H7 (cell line): ENCODE measurements around the gene NF2. TPM values are rescaled to one million over a fixed set of nuclear protein-coding genes. Genes with fewer than 3 reads are reported as not detected.

Experiments
- DNase-seq: peaks from one replicate; pipeline ENCODE4 v3.0.0; 2012
- H3K27me3 ChIP-seq: 2 replicates; pipeline ENCODE4 v1.6.0; 2011; ENCODE audit warnings: mild to moderate bottlenecking, low read length; ENCODE audit not compliant: control insufficient read depth, insufficient read depth
- H3K36me3 ChIP-seq: replicated peaks from 2 replicates; pipeline ENCODE4 v1.5.1; 2011; ENCODE audit warnings: low read length; ENCODE audit not compliant: control insufficient read depth, insufficient read depth
- H3K4me3 ChIP-seq: 2 replicates; pipeline ENCODE4 v1.5.1; 2011; ENCODE audit warnings: low read depth, mild to moderate bottlenecking, control low read depth, low read length, moderate library complexity; ENCODE audit not compliant: insufficient read depth
- total RNA-seq: library from RNA; depleted of rRNA; stranded (reverse); fragments of >200 nt; shearing (Covaris generic); gene quantifications from 2 replicates; pipeline ENCODE4 v1.2.3, GENCODE V29; 2014

NF2 gene
- total RNA-seq, 1 experiment from 2014 or later = 52.0 TPM

GRCh38 chr22:29733362-29734201 is 130.1 kb downstream of the NF2 start:
- Histone ChIP-seq H3K27me3 (no peaks in the 10 kb centered on the region), H3K4me3 (no peak overlapping the region), H3K36me3 (no peaks in the 10 kb centered on the region)
- peak; percentile 61 for DNase-seq

- Histone ChIP-seq H3K4me3 (no peak overlapping the region), H3K36me3 (no peaks in the 10 kb centered on the region), H3K27me3 (no peaks in the 10 kb centered on the region)
- DNase-seq = no peak
These were observed 131.0 kb downstream of the NF2 start for GRCh38 chr22:29734406-29734805.

GRCh38 chr22:29734838-29735237 is 131.4 kb downstream of the NF2 start:
- Histone ChIP-seq H3K36me3 (no peaks in the 10 kb centered on the region; the same call in 1 of the 2 replicates), H3K27me3 (no peaks in the 10 kb centered on the region), H3K4me3 (no peak overlapping the region)
- peak; percentile 95 for DNase-seq

- no peaks in the 10 kb centered on the region; the same call in 1 of the 2 replicates for H3K36me3 ChIP-seq
- no peak for DNase-seq
- no peak overlapping the region for H3K4me3 ChIP-seq
- no peaks in the 10 kb centered on the region for H3K27me3 ChIP-seq
These were observed 132.0 kb downstream of the NF2 start for GRCh38 chr22:29735416-29735815.

DNA sequence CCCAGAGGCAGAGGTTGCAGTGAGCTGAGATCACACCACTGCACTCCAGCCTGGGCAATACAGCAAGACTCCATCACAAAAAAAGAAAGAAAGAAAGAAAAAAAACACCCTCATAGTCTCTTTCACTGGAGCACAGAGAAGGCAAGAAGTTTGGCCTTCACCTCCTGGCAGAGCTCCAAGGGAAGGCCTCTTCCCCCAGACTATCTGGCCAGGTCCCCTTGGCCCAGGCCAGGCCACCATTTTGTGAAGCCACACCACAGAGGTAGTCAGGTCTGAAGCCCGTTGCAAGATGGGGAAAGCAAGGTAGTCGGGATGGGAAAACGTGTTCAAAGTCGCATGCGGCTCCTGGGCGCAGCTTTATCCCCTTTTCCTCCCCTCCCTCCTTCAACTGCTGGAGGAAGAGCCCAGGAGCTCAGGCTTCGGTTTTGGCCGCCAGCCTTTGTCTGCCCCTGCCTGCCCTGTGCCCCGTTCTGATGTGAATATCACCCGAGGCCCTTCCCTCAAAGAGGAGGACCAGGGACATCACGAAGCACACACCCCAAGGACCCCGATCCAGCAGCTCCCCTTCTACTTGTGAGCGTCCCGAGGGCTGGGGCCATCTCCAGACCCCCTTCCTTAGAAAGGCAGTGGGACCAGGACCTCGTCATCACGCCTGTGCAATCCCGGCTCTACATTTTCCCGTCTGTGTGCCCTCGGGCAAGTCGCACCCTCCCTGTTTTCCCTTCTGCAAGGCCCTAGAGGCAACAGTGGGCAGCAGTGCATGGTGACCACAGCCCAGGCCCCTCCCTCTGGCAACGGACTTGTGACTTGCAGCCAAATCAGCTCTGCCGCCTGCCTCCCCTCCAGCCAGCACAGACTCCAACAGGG is 134.1 kb downstream of the NF2 start:
- peak; percentile 51 for DNase-seq
- no peak overlapping the region for H3K4me3 ChIP-seq
- H3K27me3 ChIP-seq = no peaks in the 10 kb centered on the region
- H3K36me3 ChIP-seq = no peaks in the 10 kb centered on the region; the same call in 1 of the 2 replicates

DNA sequence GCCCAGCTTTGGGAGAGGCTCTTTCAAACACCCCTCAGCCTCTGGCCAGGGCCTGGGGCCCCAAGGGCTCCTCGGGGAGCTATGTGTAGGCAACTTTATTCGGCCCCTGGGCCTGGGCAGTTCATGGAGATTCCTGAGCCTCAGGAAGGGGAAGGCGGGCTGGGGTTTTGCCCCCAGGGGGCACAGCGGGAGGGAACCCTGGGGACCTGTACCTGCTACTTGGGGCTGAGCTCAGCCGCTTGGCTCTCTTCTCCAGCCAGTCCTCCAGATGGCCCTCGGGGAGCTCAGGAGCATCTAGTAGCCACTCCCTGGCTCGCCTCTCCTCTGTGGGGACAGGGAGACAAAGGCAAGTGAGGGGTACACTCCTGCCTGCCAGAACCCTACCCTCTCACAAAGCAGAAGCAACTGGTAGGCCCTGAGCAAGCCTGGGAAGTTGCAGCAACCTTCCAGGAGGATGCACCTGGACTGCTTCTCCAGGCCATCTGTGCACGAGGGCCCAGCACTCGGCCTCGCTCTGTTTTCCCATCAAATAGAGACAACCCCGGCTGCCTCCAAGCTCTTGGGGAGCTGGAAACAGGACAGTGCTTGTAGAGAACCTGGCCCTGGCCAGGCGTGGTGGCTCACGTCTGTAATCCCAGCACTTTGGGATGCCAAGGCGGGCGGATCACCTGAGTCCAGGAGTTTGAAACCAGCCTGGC is 134.8 kb downstream of the NF2 start:
- Histone ChIP-seq H3K36me3 (no peaks in the 10 kb centered on the region; the same call in 1 of the 2 replicates), H3K27me3 (no peaks in the 10 kb centered on the region), H3K4me3 (no peak overlapping the region)
- DNase-seq = peak; percentile 73

DNA sequence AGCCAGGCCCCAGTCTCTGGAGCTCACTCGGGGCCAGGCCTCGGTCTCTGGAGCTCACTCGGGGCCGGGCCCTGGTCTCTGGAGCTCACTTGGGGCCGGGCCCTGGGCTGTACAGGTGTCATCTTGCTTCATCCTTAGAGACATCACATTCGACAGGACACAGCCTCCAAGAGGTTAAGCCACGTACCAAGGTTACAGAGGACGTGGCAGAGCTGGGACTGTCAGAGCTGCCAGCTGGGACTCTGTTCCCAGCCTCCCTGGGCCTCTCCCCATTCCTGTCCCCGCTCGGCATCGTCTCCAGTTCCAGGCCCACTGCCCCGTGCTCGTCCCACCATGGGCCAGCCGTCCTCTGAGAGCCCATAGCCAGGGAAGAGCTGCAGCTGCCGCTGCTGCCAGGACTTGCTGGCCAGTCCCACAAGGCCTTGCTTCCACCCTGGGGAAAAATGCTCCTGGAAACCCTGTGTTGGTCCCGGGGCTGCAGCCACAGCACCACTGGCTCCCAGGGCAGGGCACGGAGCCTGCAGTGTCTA is 136.0 kb downstream of the NF2 start:
- Histone ChIP-seq H3K4me3 (no peak overlapping the region), H3K27me3 (no peaks in the 10 kb centered on the region), H3K36me3 (no peaks in the 10 kb centered on the region; the same call in 1 of the 2 replicates)
- peak; percentile 44 for DNase-seq

DNA sequence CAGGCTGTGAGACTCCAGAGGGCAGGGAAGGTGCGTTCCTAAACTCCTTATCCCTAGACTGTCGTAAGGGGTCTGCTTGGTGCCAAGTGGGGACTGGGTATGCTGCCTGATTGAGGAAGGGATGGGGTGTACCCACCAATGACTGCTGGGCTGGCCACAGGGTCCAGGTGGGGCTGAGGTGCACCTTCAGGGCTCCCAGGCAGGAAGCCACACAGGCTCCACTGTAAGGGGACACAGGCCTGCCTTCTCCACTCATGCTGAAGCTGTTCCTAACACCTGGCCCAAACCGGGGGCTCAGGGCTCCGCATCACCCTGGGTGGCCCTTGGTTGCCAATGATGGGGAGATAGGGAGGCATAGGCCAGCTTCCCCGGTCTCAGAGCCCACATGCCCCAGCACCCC is 136.8 kb downstream of the NF2 start:
- peak; percentile 35 for DNase-seq
- Histone ChIP-seq H3K27me3 (no peaks in the 10 kb centered on the region), H3K4me3 (no peak overlapping the region), H3K36me3 (no peaks in the 10 kb centered on the region; the same call in 1 of the 2 replicates)

DNA sequence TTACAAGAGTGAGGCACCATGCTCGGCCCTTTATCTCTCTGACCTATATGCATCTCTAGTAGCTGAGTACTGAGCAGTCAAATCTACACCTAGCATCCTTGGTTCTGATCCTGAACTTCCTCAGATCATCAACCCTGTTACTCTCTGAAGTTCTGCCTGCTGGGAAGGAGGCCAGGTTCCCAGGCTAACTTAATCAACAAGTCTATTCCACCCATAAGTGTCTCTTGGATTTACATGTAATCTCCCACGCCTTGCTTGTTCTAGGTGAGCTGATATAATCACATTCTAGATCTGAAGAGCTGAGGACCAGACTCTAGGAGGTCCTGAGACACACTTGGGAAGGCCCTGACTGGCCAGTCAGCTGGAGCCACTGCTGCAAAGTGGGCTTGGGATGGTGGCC is 138.5 kb downstream of the NF2 start:
- DNase-seq = no peak
- no peaks in the 10 kb centered on the region; the same call in 1 of the 2 replicates for H3K36me3 ChIP-seq
- H3K4me3 ChIP-seq = no peak overlapping the region
- no peaks in the 10 kb centered on the region for H3K27me3 ChIP-seq

- Histone ChIP-seq H3K27me3 (no peaks in the 10 kb centered on the region), H3K4me3 (no peak overlapping the region), H3K36me3 (no peaks in the 10 kb centered on the region; the same call in 1 of the 2 replicates)
- peak; percentile 42 for DNase-seq
These were observed 138.9 kb downstream of the NF2 start for GRCh38 chr22:29742326-29742725.

GRCh38 chr22:29744902-29745301 is 141.5 kb downstream of the NF2 start:
- Histone ChIP-seq H3K27me3 (no peaks in the 10 kb centered on the region), H3K4me3 (no peak overlapping the region), H3K36me3 (no peaks in the 10 kb centered on the region)
- no peak for DNase-seq

DNA sequence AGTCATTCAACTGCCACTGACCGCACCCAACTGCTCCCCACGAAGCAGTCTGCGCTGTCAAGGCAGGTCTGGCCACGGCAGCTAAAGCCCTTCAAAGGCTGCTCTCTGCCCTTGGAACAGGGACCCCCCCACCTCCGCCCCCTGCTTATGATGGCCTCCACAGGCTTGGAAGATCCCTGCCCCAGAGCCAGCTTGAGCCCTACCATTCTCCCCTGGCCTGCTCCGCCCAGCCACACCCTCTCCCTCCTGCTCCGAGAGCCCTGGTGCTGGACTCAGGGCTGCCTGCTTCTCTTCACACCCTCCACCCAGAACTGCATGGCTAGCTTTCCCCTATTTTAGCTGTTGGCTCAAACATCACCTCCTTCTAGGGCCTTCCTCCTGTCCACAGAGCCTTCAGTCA is 144.4 kb downstream of the NF2 start:
- DNase-seq = peak; percentile 33
- H3K27me3 ChIP-seq = no peaks in the 10 kb centered on the region
- H3K4me3 ChIP-seq = no peak overlapping the region
- H3K36me3 ChIP-seq = no peaks in the 10 kb centered on the region
